HG02798 (cell line): ENCODE measurements around the gene LRRC55.

Experiments
- ATAC-seq: cut with Tn5 transposase; IDR thresholded peaks from one replicate; pipeline ENCODE4 v1.9.1; 2021; ENCODE audit warnings: mild to moderate bottlenecking; ENCODE audit not compliant: unreplicated experiment, poor library complexity

LRRC55 gene

GRCh38 chr11:57197762-57198161 lies 16.0 kb downstream of the LRRC55 start:
- ATAC-seq: no peak

GRCh38 chr11:57199330-57199729 lies 17.6 kb downstream of the LRRC55 start:
- no peak for ATAC-seq

GRCh38 chr11:57200917-57201316 lies 19.2 kb downstream of the LRRC55 start:
- no peak for ATAC-seq

DNA sequence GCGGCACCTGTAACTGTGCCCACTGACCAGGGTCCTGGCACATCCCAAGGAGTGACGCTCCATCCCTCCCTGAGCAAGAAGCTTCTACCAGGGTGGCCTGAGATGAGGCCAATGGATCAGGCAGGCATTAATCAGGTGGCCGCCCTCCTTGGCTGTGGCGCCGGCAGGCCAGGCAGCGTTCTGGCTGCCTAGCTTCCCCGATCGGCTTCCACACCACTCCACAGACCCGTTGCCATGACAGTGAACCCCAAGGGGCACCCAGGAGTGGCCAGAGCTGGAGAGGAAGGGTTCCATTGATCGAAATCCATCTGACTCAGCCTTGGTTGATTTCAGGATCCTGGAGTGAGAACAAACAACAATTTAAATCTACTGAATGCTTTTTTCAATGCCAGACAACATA lies 20.5 kb downstream of the LRRC55 start:
- no peak for ATAC-seq

- ATAC-seq: no peak
Measured at GRCh38 chr11:57203359-57203758, 21.6 kb downstream of the LRRC55 start.

- ATAC-seq: no peak
Measured at GRCh38 chr11:57203882-57204480, 22.2 kb downstream of the LRRC55 start.

GRCh38 chr11:57205041-57205641 lies 23.4 kb downstream of the LRRC55 start:
- ATAC-seq: no peak

GRCh38 chr11:57207168-57207567 lies 25.4 kb downstream of the LRRC55 start:
- no peak for ATAC-seq

GRCh38 chr11:57210781-57211180 lies 29.0 kb downstream of the LRRC55 start:
- ATAC-seq: no peak

- ATAC-seq: no peak
Measured at GRCh38 chr11:57213342-57214097, 31.8 kb downstream of the LRRC55 start.

DNA sequence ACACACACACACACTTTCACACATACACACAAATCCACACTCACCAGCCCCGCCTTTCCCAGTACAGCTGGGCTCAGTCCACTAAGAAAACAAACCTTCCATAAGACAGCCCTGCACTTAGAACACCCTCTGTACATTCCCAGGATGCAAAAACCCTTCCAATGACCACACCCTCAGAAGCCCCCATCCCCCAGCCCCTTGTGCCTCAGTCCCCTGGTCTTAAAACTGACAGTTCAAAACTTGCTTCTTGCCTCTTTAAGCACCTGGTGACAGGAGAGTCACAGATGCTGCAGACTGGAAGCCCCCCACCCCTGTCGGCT lies 32.3 kb downstream of the LRRC55 start:
- no peak for ATAC-seq

GRCh38 chr11:57214494-57214893 lies 32.7 kb downstream of the LRRC55 start:
- no peak for ATAC-seq

- no peak for ATAC-seq
Measured at GRCh38 chr11:57216463-57216862, 34.7 kb downstream of the LRRC55 start.

DNA sequence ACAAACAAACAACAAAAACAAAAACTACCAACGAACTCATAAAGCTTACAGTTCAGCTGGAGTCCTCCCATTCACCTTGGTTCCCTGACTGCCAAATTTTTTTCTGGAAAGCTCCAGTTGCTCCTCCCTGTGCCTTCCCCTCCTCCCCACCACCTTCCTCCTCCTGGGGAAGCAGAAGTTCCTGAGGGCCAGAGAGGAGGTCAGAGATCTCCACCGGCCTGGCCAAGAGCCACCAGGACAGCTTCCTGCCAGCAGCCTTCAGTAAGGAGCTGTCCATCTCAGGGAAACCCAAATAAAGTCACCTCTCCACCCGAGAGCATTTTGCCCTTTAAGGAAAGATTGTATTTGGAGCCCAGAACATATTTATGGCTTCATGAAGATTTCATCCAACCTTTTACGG lies 35.3 kb downstream of the LRRC55 start:
- ATAC-seq: no peak

DNA sequence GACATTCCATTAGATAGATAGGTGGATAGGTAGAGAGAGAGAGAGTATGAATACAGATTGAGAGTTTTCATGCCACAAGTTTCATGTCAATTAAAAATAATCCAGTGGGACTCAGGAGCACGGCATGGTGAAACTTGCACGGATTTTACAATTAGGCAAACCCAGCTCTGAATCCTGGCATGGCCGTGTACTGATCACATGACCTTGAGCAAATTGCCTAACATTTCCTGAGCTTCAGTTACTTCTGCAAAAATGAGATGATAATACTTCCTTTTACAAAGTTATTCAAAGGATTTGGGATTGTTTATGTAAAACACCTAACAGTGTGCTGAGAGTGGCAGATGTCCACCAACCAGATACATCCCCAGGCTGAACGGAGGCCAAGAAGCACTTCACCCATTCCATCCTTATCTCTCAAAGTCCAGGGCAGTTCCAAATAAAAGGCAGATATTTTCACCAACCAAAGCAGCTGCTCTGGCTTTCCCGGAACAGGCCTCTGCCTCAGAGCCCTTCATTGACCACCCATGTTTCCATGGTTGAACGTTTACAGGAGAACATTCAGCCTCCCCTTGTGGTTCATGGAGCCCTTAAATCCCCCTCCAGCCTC lies 37.4 kb downstream of the LRRC55 start:
- ATAC-seq: no peak

GRCh38 chr11:57222239-57222638 lies 40.5 kb downstream of the LRRC55 start:
- ATAC-seq: no peak

DNA sequence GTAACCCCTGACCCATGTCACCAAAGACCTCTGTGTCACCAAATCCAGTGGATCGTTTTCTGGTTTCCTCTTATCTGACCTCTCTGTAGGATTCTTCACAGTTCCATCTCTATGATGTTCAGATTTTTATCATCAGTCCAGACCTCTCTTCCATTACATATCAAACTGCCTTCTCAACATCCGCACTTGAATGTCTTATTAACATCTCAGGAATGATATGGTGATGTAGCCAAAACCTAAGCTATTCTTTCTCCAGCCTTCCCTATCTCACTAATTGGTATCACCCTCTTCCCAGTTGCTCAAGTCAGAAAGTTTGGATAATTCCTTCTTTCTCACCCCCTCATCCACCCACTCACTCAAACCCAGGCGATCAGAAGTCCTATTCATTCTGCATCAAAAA lies 41.8 kb downstream of the LRRC55 start:
- ATAC-seq: no peak

GRCh38 chr11:57224128-57224527 lies 42.4 kb downstream of the LRRC55 start:
- no peak for ATAC-seq

DNA sequence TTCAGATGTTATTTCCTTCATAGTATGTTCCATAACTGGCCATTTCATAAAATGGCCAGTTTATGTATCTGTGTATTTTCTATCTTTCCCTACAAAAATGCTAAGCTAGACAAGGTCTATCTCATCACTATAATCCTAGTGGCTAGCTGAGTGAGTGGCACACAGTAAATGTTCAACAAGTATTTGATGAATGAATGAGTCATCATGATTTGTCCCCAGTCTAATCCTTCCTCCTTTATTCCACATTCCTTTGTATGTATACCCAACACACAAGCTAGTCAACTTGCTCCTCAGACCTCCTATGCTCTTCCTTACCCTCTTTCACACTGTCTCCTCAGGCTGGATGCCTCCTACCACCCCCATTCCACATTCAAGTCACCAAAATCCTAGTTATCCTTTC lies 42.8 kb downstream of the LRRC55 start:
- no peak for ATAC-seq

DNA sequence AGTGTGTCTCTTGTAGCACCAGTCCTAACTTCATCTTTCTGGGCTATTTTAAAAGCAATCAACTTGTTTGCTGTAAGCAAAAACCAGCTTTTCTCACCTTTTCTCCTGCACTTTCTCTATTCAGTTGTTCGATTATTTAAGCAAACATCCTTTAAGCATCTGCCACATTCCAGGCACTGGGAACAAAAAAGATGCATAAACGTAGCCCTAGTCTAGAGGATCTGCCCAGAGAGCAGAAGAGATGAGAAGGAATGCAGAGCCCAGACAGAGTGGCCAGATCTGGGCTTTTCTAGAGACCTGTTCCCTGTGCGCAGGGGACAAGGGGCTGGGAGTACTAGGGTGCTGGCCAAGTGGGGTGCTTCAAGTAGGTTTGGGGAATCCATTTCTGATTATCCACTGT lies 46.8 kb downstream of the LRRC55 start:
- no peak for ATAC-seq

- ATAC-seq: no peak
Measured at GRCh38 chr11:57230316-57230715, 48.6 kb downstream of the LRRC55 start.
